ENCODE results near the gene CRCP.
"Not testable (repeated sequence)": the region's sequence is repeated elsewhere in the genome, so short reads cannot be mapped to it uniquely, and the experiment has no call there.

The CRCP gene

DNA sequence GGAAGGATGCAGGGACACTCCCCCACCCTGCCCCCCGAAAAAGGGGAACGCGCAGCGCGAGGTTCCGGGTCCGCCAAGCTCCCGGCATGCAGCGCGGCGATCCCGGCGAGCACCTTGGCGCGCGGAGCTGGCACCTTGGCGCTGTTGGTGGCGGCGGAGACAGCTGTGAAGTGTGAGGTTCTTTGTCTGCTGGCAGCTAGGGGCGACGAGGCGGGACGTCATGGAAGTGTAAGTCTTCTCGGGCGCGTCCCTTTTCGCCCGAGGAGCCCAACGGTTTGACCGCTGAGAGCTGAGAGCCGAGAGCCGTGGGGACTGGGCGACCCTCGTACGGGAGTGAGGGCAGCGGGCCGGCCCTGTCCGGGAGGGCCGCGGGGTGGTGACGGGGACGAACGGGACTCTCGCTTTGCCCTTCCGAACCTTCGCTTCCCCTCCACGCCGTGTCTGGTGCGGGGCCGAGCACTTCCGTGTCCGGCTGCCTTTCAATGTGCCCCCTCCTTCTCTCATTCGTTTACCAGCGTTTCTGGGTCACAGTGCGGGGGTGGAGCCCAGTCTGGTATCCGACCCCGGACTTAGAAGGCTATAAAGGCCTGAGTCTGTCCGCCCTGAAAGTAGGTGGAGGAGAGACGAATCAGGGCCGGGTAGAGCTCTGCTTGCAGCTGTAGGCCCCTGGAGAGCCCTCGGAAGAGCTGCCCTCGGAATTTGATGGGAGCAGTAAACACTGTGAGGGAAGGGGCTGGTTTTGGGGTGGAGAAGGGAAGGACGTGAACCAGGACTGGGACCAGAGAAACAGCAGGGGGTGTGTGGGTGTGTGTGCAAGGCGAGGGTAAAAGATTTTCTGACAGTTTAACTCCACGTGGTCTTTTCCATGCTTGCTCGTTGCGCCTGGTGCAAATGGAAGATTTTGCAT, at the start of gene CRCP:
TSS of gene CRCP (plus strand) at position 105 of the 907 bp plus-strand sequence. CDS start at position 221, 116 bp downstream.
- H3K4me1 ChIP-seq (ENCODE audit: control insufficient read depth, insufficient read depth, low read length): peaks cover 16% of the 10 kb centered on the region
- H3K27ac ChIP-seq (ENCODE audit: low read length): peak within 1 kb of the TSS; percentile 92
- H3K9ac ChIP-seq (ENCODE audit: low read length in 2 of 2): peak within 1 kb of the TSS; percentile 93 to 95
- H3K36me3 ChIP-seq (ENCODE audit: control insufficient read depth in 2 of 2, insufficient read depth in 2 of 2, low read length in 2 of 2): peaks cover 2 to 4% of the 10 kb centered on the region in 2 donors
- peak within 1 kb of the TSS; percentile 91 to 93 for H3K4me3 ChIP-seq (ENCODE audit: low read length in 2 of 2)
- H3K9me3 ChIP-seq (ENCODE audit: control insufficient read depth in 2 of 2, low read length in 2 of 2): no peaks in the 10 kb centered on the region
- no peaks in the 10 kb centered on the region for H3K27me3 ChIP-seq (ENCODE audit: control insufficient read depth in 1 of 2, insufficient read depth in 2 of 2, low read length in 2 of 2)

- H3K4me1 ChIP-seq (ENCODE audit: control insufficient read depth, insufficient read depth, low read length): no peaks in the 10 kb centered on the region
- no peaks in the 10 kb centered on the region for H3K36me3 ChIP-seq (ENCODE audit: control insufficient read depth in 2 of 2, insufficient read depth in 2 of 2, low read length in 2 of 2)
- no peak overlapping the region for H3K9ac ChIP-seq (ENCODE audit: low read length in 2 of 2)
- no peaks in the 10 kb centered on the region for H3K9me3 ChIP-seq (ENCODE audit: control insufficient read depth in 2 of 2, low read length in 2 of 2)
- no peaks in the 10 kb centered on the region for H3K27me3 ChIP-seq (ENCODE audit: control insufficient read depth in 1 of 2, insufficient read depth in 2 of 2, low read length in 2 of 2)
- no peak overlapping the region for H3K27ac ChIP-seq (ENCODE audit: low read length)
- H3K4me3 ChIP-seq (ENCODE audit: low read length in 2 of 2): no peak overlapping the region
Measured at GRCh38 chr7:66069732-66070131, 44.9 kb upstream of the CRCP start.

- H3K4me3 ChIP-seq (ENCODE audit: low read length in 2 of 2): no peak overlapping the region
Measured at GRCh38 chr7:66070222-66070621, 44.4 kb upstream of the CRCP start.

DNA sequence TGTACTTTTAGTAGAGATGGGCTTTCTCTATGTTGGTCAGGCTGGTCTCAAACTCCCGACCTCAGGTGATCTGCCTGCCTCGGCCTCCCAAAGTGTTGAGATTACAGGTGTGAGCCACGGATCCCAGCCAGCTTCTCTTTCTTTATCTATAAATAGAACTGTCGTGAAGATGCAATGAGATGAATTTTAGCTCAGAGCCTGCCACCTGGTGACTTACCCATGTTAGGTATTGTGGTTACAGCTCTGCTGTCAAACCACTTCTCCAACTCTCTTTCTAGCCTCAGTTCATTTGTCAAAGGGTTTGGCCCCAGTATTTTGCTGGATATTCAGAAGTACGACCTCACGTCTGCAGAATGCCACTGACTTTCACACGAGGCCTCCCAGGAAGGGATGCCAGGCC, 42.4 kb upstream of the CRCP start:
- H3K9ac ChIP-seq (ENCODE audit: low read length in 2 of 2); H3K27me3 ChIP-seq (ENCODE audit: control insufficient read depth in 1 of 2, insufficient read depth in 2 of 2, low read length in 2 of 2); H3K27ac ChIP-seq (ENCODE audit: low read length); H3K9me3 ChIP-seq (ENCODE audit: control insufficient read depth in 2 of 2, low read length in 2 of 2); H3K36me3 ChIP-seq (ENCODE audit: control insufficient read depth in 2 of 2, insufficient read depth in 2 of 2, low read length in 2 of 2); H3K4me3 ChIP-seq (ENCODE audit: low read length in 2 of 2): not testable (repeated sequence)
- H3K4me1 ChIP-seq (ENCODE audit: control insufficient read depth, insufficient read depth, low read length): peaks cover 12% of the 10 kb centered on the region

More at GRCh38 chr7:66070222-66070621, 44.4 kb upstream of the CRCP start:
- no peaks in the 10 kb centered on the region for H3K4me1 ChIP-seq (ENCODE audit: control insufficient read depth, insufficient read depth, low read length)
- H3K27me3 ChIP-seq (ENCODE audit: control insufficient read depth in 1 of 2, insufficient read depth in 2 of 2, low read length in 2 of 2): no peaks in the 10 kb centered on the region
- no peaks in the 10 kb centered on the region for H3K9me3 ChIP-seq (ENCODE audit: control insufficient read depth in 2 of 2, low read length in 2 of 2)
- H3K36me3 ChIP-seq (ENCODE audit: control insufficient read depth in 2 of 2, insufficient read depth in 2 of 2, low read length in 2 of 2): no peaks in the 10 kb centered on the region
- no peak overlapping the region for H3K27ac ChIP-seq (ENCODE audit: low read length)
- H3K9ac ChIP-seq (ENCODE audit: low read length in 2 of 2): no peak overlapping the region

DNA sequence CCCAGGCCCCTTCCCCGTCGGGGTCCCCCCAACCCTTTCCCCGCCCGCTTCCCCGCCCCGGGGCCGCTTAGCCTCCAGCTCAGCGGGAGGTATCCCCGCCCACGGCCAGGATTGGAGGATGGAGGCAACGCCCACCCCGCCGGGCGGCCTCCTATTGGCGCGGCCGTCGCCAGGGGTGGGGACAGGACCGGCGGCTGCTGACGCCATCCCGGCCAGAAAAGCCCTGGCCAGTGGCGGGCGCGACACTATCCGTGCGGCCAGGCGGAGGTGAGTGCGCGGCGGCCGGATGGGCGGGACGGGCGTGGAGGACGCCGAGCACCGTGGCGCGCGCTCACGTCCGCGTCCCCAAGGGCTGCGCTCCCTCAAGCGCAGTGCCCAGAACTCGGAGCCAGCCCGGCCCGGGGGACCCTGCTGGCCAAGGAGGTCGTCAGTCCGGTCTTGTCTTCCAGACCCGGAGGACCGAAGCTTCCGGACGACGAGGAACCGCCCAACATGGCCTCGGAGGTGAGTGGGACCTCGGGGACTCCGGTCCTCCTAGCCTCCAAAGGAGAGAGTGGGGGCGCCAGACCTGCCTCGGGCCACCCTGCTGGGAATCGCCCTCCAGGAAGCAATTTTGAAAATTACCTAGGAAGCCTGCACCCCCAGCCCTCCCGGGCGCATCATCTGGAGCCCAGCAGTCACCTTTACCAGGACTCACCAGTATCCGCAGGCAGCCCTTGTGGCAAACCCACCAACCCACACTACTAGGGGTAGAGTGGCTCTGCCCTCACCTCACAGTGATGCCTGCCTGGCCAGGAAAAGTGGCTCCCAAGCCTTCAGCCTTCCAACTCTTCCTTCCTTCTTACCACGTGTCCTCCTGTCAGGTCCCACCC, 38.8 kb upstream of the CRCP start, which contains the start of gene ASL:
TSS of gene ASL (plus strand) at position 230 of the 872 bp plus-strand sequence. CDS start at position 493, 263 bp downstream.
- peaks cover 12% of the 10 kb centered on the region for H3K4me1 ChIP-seq (ENCODE audit: control insufficient read depth, insufficient read depth, low read length)
- no peak within 1 kb of the TSS for H3K27ac ChIP-seq (ENCODE audit: low read length)

DNA sequence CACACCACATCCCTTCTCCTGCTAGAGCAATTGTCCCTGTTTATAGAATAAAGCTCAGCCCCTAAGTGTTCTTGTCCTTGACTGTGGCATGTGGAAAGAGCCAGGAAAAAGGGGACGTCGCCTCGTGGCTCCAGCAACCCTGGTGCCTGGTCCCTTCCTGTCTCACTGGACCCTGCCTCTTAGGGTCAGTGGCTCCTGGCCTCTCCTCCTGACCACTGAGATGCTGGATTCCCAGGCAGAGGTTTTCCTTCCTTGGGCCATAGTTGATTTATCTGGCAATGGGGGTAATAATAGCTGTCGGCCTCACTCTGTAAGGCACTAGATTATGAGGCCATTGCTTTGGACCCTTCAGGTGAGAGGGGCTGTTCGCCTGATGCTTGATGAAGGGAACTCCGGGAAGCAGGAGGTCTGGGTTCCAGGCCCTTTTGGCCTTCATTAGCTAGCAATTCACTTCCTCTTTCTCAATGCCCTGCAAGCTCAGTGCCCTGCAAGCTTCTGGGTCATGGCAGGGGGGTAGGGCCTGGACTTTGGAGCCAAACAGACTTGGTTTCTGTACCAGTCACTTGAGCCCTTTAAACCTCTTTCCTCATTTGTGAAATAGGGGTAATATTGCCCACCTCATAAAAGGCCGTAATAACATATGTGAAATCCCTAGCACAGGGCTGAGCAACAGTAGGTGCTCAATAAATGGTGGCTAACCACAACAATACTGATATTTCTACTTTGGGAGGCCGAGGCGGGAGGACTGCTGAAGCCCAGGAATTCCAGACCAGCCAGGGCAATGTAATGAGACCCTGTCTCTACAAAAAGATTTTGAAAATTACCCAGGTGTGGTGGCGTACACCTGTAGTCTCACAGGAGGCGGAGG, 38.0 kb upstream of the CRCP start:
- H3K9ac ChIP-seq (ENCODE audit: low read length in 2 of 2): peak overlapping the region; percentile 57 to 81

More for the DNA sequence above, 38.8 kb upstream of the CRCP start, which contains the start of gene ASL:
- Histone ChIP-seq H3K36me3 (ENCODE audit: control insufficient read depth in 2 of 2, insufficient read depth in 2 of 2, low read length in 2 of 2) (no peaks in the 10 kb centered on the region), H3K9me3 (ENCODE audit: control insufficient read depth in 2 of 2, low read length in 2 of 2) (no peaks in the 10 kb centered on the region), H3K4me3 (ENCODE audit: low read length in 2 of 2) (peak within 1 kb of the TSS; percentile 73 to 91), H3K27me3 (ENCODE audit: control insufficient read depth in 1 of 2, insufficient read depth in 2 of 2, low read length in 2 of 2) (no peaks in the 10 kb centered on the region), H3K9ac (ENCODE audit: low read length in 2 of 2) (peak within 1 kb of the TSS; percentile 57 to 81)

DNA sequence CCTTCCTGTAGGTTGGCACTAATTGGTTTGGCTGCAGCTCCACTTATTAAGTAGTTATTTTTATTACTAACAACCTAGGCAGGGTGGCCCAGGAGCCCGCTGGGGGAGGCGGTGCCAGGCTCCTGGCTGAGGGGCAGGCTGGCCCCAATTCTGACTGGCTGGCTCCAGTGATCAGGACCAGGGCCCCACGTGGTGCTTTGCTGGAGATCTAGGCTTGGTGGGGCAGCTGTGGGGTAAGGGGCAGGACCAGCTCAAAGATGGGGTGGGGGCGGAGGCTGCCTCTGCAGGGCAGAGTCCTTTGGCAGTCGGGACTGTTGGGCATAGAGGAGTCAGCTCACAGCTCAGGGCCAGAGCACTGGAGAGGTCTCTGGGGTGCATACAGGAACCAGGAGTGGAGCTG, 36.6 kb upstream of the CRCP start:
- Histone ChIP-seq H3K27ac (ENCODE audit: low read length) (no peak overlapping the region), H3K9ac (ENCODE audit: low read length in 2 of 2) (no peak overlapping the region), H3K27me3 (ENCODE audit: control insufficient read depth in 1 of 2, insufficient read depth in 2 of 2, low read length in 2 of 2) (no peaks in the 10 kb centered on the region), H3K9me3 (ENCODE audit: control insufficient read depth in 2 of 2, low read length in 2 of 2) (no peaks in the 10 kb centered on the region), H3K4me3 (ENCODE audit: low read length in 2 of 2) (no peak overlapping the region), H3K36me3 (ENCODE audit: control insufficient read depth in 2 of 2, insufficient read depth in 2 of 2, low read length in 2 of 2) (peaks cover 0 to 3% of the 10 kb centered on the region in 2 donors), H3K4me1 (ENCODE audit: control insufficient read depth, insufficient read depth, low read length) (peaks cover 12% of the 10 kb centered on the region)

More for the DNA sequence above, 38.0 kb upstream of the CRCP start:
- H3K36me3 ChIP-seq (ENCODE audit: control insufficient read depth in 2 of 2, insufficient read depth in 2 of 2, low read length in 2 of 2): no peaks in the 10 kb centered on the region
- H3K9me3 ChIP-seq (ENCODE audit: control insufficient read depth in 2 of 2, low read length in 2 of 2): no peaks in the 10 kb centered on the region
- H3K27ac ChIP-seq (ENCODE audit: low read length): no peak overlapping the region
- peaks cover 12% of the 10 kb centered on the region for H3K4me1 ChIP-seq (ENCODE audit: control insufficient read depth, insufficient read depth, low read length)
- H3K27me3 ChIP-seq (ENCODE audit: control insufficient read depth in 1 of 2, insufficient read depth in 2 of 2, low read length in 2 of 2): no peaks in the 10 kb centered on the region
- peak overlapping the region; percentile 73 to 91 for H3K4me3 ChIP-seq (ENCODE audit: low read length in 2 of 2)

DNA sequence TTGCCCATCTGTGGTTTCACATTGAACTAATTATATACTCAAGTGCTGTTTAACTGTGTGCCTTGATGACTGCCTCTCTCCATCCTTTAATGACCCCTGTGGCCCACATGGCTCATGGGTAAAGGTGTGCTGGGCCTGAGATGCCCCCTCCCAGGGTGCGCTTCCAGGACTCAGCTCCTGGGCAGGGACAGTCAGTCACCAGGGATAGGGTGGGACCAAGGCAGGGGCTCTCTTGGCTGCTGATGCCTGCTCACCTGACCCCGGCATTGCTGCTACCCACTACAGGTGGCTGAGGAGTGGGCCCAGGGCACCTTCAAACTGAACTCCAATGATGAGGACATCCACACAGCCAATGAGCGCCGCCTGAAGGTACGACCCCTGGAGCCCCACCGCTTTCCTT, 32.6 kb upstream of the CRCP start:
- no peak overlapping the region for H3K9ac ChIP-seq (ENCODE audit: low read length in 2 of 2)
- no peak overlapping the region for H3K4me3 ChIP-seq (ENCODE audit: low read length in 2 of 2)
- peaks cover 0 to 12% of the 10 kb centered on the region in 2 donors for H3K36me3 ChIP-seq (ENCODE audit: control insufficient read depth in 2 of 2, insufficient read depth in 2 of 2, low read length in 2 of 2)
- H3K9me3 ChIP-seq (ENCODE audit: control insufficient read depth in 2 of 2, low read length in 2 of 2): no peaks in the 10 kb centered on the region
- H3K27ac ChIP-seq (ENCODE audit: low read length): no peak overlapping the region
- H3K4me1 ChIP-seq (ENCODE audit: control insufficient read depth, insufficient read depth, low read length): no peaks in the 10 kb centered on the region
- H3K27me3 ChIP-seq (ENCODE audit: control insufficient read depth in 1 of 2, insufficient read depth in 2 of 2, low read length in 2 of 2): no peaks in the 10 kb centered on the region

DNA sequence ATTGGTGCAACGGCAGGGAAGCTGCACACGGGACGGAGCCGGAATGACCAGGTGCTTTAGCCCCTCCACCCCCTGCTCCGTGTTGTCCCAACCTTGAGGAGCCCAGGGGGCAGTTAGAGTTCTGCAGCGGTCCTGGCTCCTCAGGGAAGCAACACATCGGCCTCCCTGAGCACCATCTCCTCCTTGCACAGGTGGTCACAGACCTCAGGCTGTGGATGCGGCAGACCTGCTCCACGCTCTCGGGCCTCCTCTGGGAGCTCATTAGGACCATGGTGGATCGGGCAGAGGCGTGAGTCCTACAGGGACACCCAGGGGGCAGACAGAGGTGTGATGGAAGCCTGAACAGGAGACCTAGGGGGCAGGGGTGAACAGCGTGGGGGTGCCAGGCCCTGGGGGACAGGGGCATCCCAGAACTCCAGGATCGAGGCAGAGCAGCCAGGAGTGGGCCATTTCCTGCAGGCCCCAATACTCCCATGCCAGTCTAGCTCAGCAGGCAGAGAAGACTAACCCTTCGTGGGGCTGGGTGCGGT, 31.7 kb upstream of the CRCP start:
- H3K9ac ChIP-seq (ENCODE audit: low read length in 2 of 2): no peak overlapping the region
- H3K27me3 ChIP-seq (ENCODE audit: control insufficient read depth in 1 of 2, insufficient read depth in 2 of 2, low read length in 2 of 2): no peaks in the 10 kb centered on the region
- H3K4me1 ChIP-seq (ENCODE audit: control insufficient read depth, insufficient read depth, low read length): no peaks in the 10 kb centered on the region
- peaks cover 0 to 12% of the 10 kb centered on the region in 2 donors for H3K36me3 ChIP-seq (ENCODE audit: control insufficient read depth in 2 of 2, insufficient read depth in 2 of 2, low read length in 2 of 2)
- no peak overlapping the region for H3K4me3 ChIP-seq (ENCODE audit: low read length in 2 of 2)
- H3K27ac ChIP-seq (ENCODE audit: low read length): no peak overlapping the region
- no peaks in the 10 kb centered on the region for H3K9me3 ChIP-seq (ENCODE audit: control insufficient read depth in 2 of 2, low read length in 2 of 2)

- no peaks in the 10 kb centered on the region for H3K9me3 ChIP-seq (ENCODE audit: control insufficient read depth in 2 of 2, low read length in 2 of 2)
- no peak overlapping the region for H3K27ac ChIP-seq (ENCODE audit: low read length)
- H3K9ac ChIP-seq (ENCODE audit: low read length in 2 of 2): no peak overlapping the region
- no peaks in the 10 kb centered on the region for H3K4me1 ChIP-seq (ENCODE audit: control insufficient read depth, insufficient read depth, low read length)
- no peak overlapping the region for H3K4me3 ChIP-seq (ENCODE audit: low read length in 2 of 2)
- H3K36me3 ChIP-seq (ENCODE audit: control insufficient read depth in 2 of 2, insufficient read depth in 2 of 2, low read length in 2 of 2): peaks cover 0 to 12% of the 10 kb centered on the region in 2 donors
- H3K27me3 ChIP-seq (ENCODE audit: control insufficient read depth in 1 of 2, insufficient read depth in 2 of 2, low read length in 2 of 2): no peaks in the 10 kb centered on the region
Measured at GRCh38 chr7:66083677-66084076, 31.0 kb upstream of the CRCP start.

All from stomach smooth muscle (tissue), 2 donors.